ENCODE measurements around the gene RELCH. TPM values are rescaled to one million over a fixed set of nuclear protein-coding genes. Genes with fewer than 3 reads are reported as not detected.

RELCH gene
- total and polyA plus RNA-seq, 2 of the 13 experiments (the other 11 are each of a cell fraction or from before 2014, with no cell fraction given) = 5.6 to 31.7 TPM

GRCh38 chr18:62264984-62265383 lies 77.9 kb downstream of the RELCH start:
- Histone ChIP-seq H3K27me3 (ENCODE audit: control insufficient read depth in 1 of 2, insufficient read depth in 2 of 2, low read length in 2 of 2) (no peaks in the 10 kb centered on the region), H3K36me3 (replicated peaks in 1 of 2; ENCODE audit: control insufficient read depth in 1 of 2, insufficient read depth in 2 of 2, low read length in 2 of 2) (peaks cover 8 to 42% of the 10 kb centered on the region in 2 experiments), H2AFZ (ENCODE audit: low read length) (no peak overlapping the region), H3K4me3 (replicated peaks in 1 of 3; ENCODE audit: insufficient read depth in 1 of 3, low read depth in 2 of 3, low read length in 3 of 3) (no peak overlapping the region), H3K79me2 (ENCODE audit: insufficient read depth, low read length) (no peaks in the 10 kb centered on the region), H3K4me1 (ENCODE audit: insufficient read depth, low read length) (no peaks in the 10 kb centered on the region), H3K27ac (ENCODE audit: extremely low read length, insufficient read depth, low read length) (no peak overlapping the region), H4K20me1 (ENCODE audit: insufficient read depth, low read length) (no peaks in the 10 kb centered on the region), H3K4me2 (ENCODE audit: low read depth, low read length) (no peak overlapping the region), H3K9me3 (ENCODE audit: low read length) (no peaks in the 10 kb centered on the region), H3K9ac (ENCODE audit: insufficient read depth, low read depth, low read length) (no peak overlapping the region)
- POLR2A ChIA-PET = no interaction called here
- whole genome bisulfite sequencing (ENCODE audit: low lambda C conversion rate) = 94% methylated on average over 2 of the region's 2 CpGs
- no peak for DNase-seq (ENCODE audit: low spot score)
- no peak for ATAC-seq
- intact Hi-C loops (cut with micrococcal nuclease; ENCODE audit: unreplicated experiment) = no loop called here
- no peak for TF ChIP-seq NFIB (CRISPR knock-in tag; IDR thresholded peaks at IDR 0.05; ENCODE audit: borderline replicate concordance)
- TF ChIP-seq FOSL2 (CRISPR knock-in tag; IDR thresholded peaks at IDR 0.05) = no peak
- no peak for TF ChIP-seq IRF2 (CRISPR knock-in tag; IDR thresholded peaks at IDR 0.05)
- TF ChIP-seq ZNF251 (CRISPR knock-in tag; IDR thresholded peaks at IDR 0.05) = no peak
- no peak for TF ChIP-seq ZNF274 (CRISPR knock-in tag; IDR thresholded peaks at IDR 0.05)
- no peak for TF ChIP-seq ZNF317 (CRISPR knock-in tag; IDR thresholded peaks at IDR 0.05)
- TF ChIP-seq ERF (CRISPR knock-in tag; IDR thresholded peaks at IDR 0.05) = no peak
- TF ChIP-seq SRY (CRISPR knock-in tag; IDR thresholded peaks at IDR 0.05) = no peak
- no peak for TF ChIP-seq ZBTB1 (CRISPR knock-in tag; IDR thresholded peaks at IDR 0.05; ENCODE audit: borderline replicate concordance)
- TF ChIP-seq RCOR2 (CRISPR knock-in tag; IDR thresholded peaks at IDR 0.05) = no peak
- no peak for TF ChIP-seq ARID5B (CRISPR knock-in tag; IDR thresholded peaks at IDR 0.05)
- no peak for TF ChIP-seq ZC3H4 (CRISPR knock-in tag; IDR thresholded peaks at IDR 0.05; ENCODE audit: borderline replicate concordance)
- TF ChIP-seq ZNF777 (CRISPR knock-in tag; IDR thresholded peaks at IDR 0.05) = no peak
- no peak for FAIRE-seq
- in situ Hi-C loops (cut with HindIII; ENCODE audit: extremely low pct_ligation_motif_present, low pct_unique_long_range_greater_than_20kb) = no loop called here
- CTCF ChIA-PET (ENCODE audit: low intra/inter-chr PET ratio, low total read pairs) = no interaction called here
- no TSS peak for BruUV-seq (replicated peaks)
